HG02623 (cell line): ENCODE results near the gene USH2A.

ENCODE experiments used
- ATAC-seq: cut with Tn5 transposase; IDR thresholded peaks from one replicate; pipeline ENCODE4 v1.9.1; 2021; ENCODE audit warnings: moderate library complexity; ENCODE audit not compliant: unreplicated experiment

Gene USH2A

GRCh38 chr1:216285052-216285451, 138.2 kb downstream of the USH2A start:
- no peak for ATAC-seq

GRCh38 chr1:216281757-216282156, 141.5 kb downstream of the USH2A start:
- ATAC-seq = no peak

GRCh38 chr1:216270086-216270773, 153.0 kb downstream of the USH2A start:
- ATAC-seq = no peak

- no peak for ATAC-seq
Measured at GRCh38 chr1:216261631-216262030, 161.6 kb downstream of the USH2A start.

- ATAC-seq = no peak
Measured at GRCh38 chr1:216258856-216259255, 164.4 kb downstream of the USH2A start.

- no peak for ATAC-seq
Measured at GRCh38 chr1:216258386-216258785, 164.9 kb downstream of the USH2A start.

- no peak for ATAC-seq
Measured at GRCh38 chr1:216250861-216251260, 172.4 kb downstream of the USH2A start.

- ATAC-seq = no peak
Measured at GRCh38 chr1:216248628-216249027, 174.6 kb downstream of the USH2A start.

GRCh38 chr1:216247937-216248336, 175.3 kb downstream of the USH2A start:
- ATAC-seq = no peak

- ATAC-seq = no peak
Measured at GRCh38 chr1:216246577-216247203, 176.6 kb downstream of the USH2A start.

- ATAC-seq = no peak
Measured at GRCh38 chr1:216238844-216239243, 184.4 kb downstream of the USH2A start.

GRCh38 chr1:216237927-216238542, 185.2 kb downstream of the USH2A start:
- ATAC-seq = no peak

- ATAC-seq = no peak
Measured at GRCh38 chr1:216224233-216224632, 199.0 kb downstream of the USH2A start.

GRCh38 chr1:216223486-216223885, 199.8 kb downstream of the USH2A start:
- ATAC-seq = no peak

- no peak for ATAC-seq
Measured at GRCh38 chr1:216222288-216222687, 201.0 kb downstream of the USH2A start.

GRCh38 chr1:216221260-216221700, 202.0 kb downstream of the USH2A start:
- peak; percentile 100 for ATAC-seq

- ATAC-seq = no peak
Measured at GRCh38 chr1:216216305-216216704, 206.9 kb downstream of the USH2A start.

- ATAC-seq = no peak
Measured at GRCh38 chr1:216215169-216215568, 208.1 kb downstream of the USH2A start.

GRCh38 chr1:216212826-216213225, 210.4 kb downstream of the USH2A start:
- no peak for ATAC-seq

- ATAC-seq = no peak
Measured at GRCh38 chr1:216210081-216210480, 213.2 kb downstream of the USH2A start.

GRCh38 chr1:216209125-216209524, 214.1 kb downstream of the USH2A start:
- no peak for ATAC-seq

GRCh38 chr1:216207154-216207553, 216.1 kb downstream of the USH2A start:
- no peak for ATAC-seq
